Measurements from ENCODE around the gene ALPK1.
"Not testable (repeated sequence)": the region's sequence is repeated elsewhere in the genome, so short reads cannot be mapped to it uniquely, and the experiment has no call there.

Gene ALPK1

DNA sequence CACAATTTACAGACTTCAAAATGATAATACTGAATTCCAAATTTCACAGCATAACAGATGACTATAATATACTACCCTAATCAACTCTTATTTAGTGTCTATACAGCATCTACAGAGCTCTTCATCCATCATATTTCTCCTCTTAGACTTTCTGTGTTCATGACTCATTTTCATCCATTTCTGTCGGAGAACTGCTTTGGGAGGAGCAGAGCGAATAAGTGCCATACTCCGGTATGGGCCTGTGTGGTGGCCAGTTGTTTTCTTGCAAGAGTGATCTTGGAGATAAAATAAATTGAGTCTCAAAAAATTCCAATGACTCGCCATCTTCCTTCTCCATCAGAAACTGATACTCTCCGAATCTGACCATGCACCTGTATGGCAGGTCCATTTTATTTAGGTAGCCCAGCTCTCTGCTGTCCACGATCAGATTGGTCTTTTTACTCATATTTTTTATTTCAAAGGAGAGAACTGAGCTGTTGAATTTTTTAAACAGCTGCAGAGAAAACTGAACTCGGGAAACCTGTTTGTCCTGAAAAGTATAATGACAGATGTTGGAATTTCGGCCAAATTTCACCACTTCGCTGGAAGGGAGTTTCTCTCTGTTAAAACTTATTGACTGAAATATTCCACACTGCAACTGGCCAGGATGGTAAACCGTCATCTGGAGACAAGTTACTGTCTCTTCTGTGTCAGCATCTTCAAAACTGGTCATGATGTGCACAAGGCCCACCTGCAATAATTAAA lies 19.3 kb upstream of the ALPK1 start:
- H3K4me3 ChIP-seq (ENCODE audit: low read depth, low read length): no peak overlapping the region; the same call in 1 of the 2 replicates
- TF ChIP-seq CTCF (IDR thresholded peaks at IDR 0.05; ENCODE audit: low read depth, low read length, missing control alignments): no peak
- no peak for DNase-seq (ENCODE audit: low read depth)

DNA sequence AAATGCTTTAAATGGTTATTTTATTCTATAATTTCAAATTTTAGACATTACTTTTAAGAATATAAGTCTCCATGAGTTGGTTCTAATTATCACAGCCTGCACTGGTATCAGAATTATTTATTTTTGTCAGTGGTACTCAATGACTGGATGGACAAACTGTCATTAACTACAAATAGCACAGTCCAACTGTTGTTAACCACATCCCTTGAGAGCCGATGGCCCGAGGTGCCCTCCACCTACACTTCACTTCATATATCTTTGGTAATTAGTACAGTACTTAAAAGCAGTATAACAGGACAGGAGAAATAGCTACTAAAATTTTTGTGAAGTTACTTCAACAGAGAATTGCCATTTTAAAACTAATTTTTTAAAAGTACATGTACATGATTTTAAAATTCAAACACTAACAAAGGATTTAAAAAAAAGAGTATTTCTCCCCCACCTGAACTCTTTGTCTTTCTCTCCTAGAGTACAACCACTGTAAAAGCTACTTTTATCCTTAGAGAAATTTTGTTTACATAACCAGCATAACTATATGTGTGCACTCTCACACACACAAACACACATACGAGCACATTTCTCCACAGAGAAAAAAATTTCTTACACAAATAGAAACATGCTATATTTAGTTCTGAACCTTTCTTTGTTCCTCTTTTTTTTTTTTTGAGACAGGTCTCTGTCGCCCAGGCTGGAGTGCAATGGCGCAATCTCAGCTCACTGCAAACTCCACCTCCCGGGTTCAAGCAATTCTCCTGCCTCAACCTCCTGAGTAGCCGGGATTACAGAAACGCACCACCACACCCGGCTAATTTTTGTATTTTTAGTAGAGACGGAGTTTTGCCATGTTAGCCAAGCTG lies 17.9 kb upstream of the ALPK1 start:
- TF ChIP-seq CTCF (IDR thresholded peaks at IDR 0.05; ENCODE audit: low read depth, low read length, missing control alignments): no peak
- DNase-seq (ENCODE audit: low read depth): peak; percentile 74
- peak overlapping the region; percentile 82 for H3K4me3 ChIP-seq (ENCODE audit: low read depth, low read length)

- no peak for TF ChIP-seq CTCF (IDR thresholded peaks at IDR 0.05; ENCODE audit: low read depth, low read length, missing control alignments)
- peak overlapping the region; percentile 82 for H3K4me3 ChIP-seq (ENCODE audit: low read depth, low read length)
- DNase-seq (ENCODE audit: low read depth): no peak
These were observed 17.3 kb upstream of the ALPK1 start for GRCh38 chr4:112279882-112280315.

GRCh38 chr4:112280386-112281056 lies 16.6 kb upstream of the ALPK1 start:
- TF ChIP-seq CTCF (IDR thresholded peaks at IDR 0.05; ENCODE audit: low read depth, low read length, missing control alignments): no peak
- peak overlapping the region; percentile 82 for H3K4me3 ChIP-seq (ENCODE audit: low read depth, low read length)
- DNase-seq (ENCODE audit: low read depth): no peak

DNA sequence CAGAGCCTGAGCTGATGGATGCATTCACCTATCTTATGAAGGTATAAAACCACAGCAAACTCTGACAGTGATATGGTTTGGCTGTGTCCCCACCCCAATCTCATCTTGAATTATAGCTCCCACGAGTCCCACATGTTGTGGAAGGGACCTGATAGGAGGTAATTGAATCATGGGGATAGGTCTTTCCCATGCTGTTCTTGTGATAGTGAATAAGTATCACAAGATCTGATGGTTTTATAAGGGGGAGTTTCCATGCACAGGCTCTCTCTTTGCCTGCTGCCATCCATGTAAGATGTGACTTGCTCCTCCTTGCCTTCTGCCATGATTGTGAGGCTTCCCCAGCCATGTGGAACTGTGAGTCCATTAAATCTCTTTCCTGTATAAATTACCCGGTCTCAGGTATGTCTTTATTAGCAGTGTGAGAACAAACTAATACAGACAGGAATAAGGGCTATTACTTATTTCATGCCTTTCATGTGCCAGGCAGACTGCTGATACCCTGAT lies 15.2 kb upstream of the ALPK1 start:
- H3K4me3 ChIP-seq (ENCODE audit: low read depth, low read length): peak overlapping the region; percentile 82
- not testable (repeated sequence) for DNase-seq (ENCODE audit: low read depth)

- DNase-seq (ENCODE audit: low read depth): no peak
- H3K4me3 ChIP-seq (ENCODE audit: low read depth, low read length): peak overlapping the region; percentile 82
- no peak for TF ChIP-seq CTCF (IDR thresholded peaks at IDR 0.05; ENCODE audit: low read depth, low read length, missing control alignments)
These were observed 14.1 kb upstream of the ALPK1 start for GRCh38 chr4:112282860-112283667.

Measured in GM12864 (cell line).